ENCODE measurements around the gene COL4A2. TPM values are rescaled to one million over a fixed set of nuclear protein-coding genes. Genes with fewer than 3 reads are reported as not detected.

The COL4A2 gene
- total RNA-seq, 1 donor from 2014 or later = 7.6 TPM

- no peak overlapping the region for H3K4me3 ChIP-seq (ENCODE audit: low read depth, low read length)
- FAIRE-seq = no peak
Observed at GRCh38 chr13:110262082-110262436, 45.0 kb upstream of the COL4A2 start.

GRCh38 chr13:110262508-110263291 lies 44.4 kb upstream of the COL4A2 start:
- Histone ChIP-seq H3K27me3 (ENCODE audit: control insufficient read depth, insufficient read depth, low read length) (no peaks in the 10 kb centered on the region), H3K36me3 (ENCODE audit: control insufficient read depth, insufficient read depth, low read length) (no peaks in the 10 kb centered on the region), H3K4me3 (ENCODE audit: low read depth, low read length) (no peak overlapping the region)
- FAIRE-seq (no peak), DNase-seq (ENCODE audit: low read depth) (no peak)
- TF ChIP-seq, protein P1, sequence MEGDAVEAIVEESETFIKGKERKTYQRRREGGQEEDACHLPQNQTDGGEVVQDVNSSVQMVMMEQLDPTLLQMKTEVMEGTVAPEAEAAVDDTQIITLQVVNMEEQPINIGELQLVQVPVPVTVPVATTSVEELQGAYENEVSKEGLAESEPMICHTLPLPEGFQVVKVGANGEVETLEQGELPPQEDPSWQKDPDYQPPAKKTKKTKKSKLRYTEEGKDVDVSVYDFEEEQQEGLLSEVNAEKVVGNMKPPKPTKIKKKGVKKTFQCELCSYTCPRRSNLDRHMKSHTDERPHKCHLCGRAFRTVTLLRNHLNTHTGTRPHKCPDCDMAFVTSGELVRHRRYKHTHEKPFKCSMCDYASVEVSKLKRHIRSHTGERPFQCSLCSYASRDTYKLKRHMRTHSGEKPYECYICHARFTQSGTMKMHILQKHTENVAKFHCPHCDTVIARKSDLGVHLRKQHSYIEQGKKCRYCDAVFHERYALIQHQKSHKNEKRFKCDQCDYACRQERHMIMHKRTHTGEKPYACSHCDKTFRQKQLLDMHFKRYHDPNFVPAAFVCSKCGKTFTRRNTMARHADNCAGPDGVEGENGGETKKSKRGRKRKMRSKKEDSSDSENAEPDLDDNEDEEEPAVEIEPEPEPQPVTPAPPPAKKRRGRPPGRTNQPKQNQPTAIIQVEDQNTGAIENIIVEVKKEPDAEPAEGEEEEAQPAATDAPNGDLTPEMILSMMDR (IDR thresholded peaks at IDR 0.05; ENCODE audit: insufficient read depth, low read length, severe bottlenecking) = no peak

More at GRCh38 chr13:110262082-110262436, 45.0 kb upstream of the COL4A2 start:
- TF ChIP-seq, protein P1 (IDR thresholded peaks at IDR 0.05; ENCODE audit: insufficient read depth, low read length, severe bottlenecking) = no peak
- Histone ChIP-seq H3K36me3 (ENCODE audit: control insufficient read depth, insufficient read depth, low read length) (no peaks in the 10 kb centered on the region), H3K27me3 (ENCODE audit: control insufficient read depth, insufficient read depth, low read length) (no peaks in the 10 kb centered on the region)
- DNase-seq (ENCODE audit: low read depth) = no peak

DNA sequence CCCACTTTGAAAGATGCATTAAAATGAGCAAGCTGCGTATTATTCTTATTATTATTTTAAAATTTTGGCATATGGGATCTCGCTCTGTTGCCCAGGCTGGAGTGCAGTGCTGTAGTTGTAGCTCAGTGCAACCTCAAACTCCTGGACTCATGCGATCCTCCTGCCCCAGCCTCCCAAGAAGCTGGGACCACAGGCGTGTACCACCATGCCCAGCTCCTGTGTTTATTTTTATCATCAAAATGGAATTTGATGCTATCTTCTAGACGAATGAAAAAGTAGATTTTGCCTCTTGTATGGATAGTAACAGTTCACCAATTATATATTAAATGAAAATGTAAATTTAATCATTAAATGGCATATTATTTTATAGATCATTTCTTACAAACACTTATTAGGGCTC lies 43.7 kb upstream of the COL4A2 start:
- TF ChIP-seq, protein P1 (IDR thresholded peaks at IDR 0.05; ENCODE audit: insufficient read depth, low read length, severe bottlenecking) = no peak
- no peaks in the 10 kb centered on the region for H3K36me3 ChIP-seq (ENCODE audit: control insufficient read depth, insufficient read depth, low read length)
- DNase-seq (ENCODE audit: low read depth) = no peak
- no peak overlapping the region for H3K4me3 ChIP-seq (ENCODE audit: low read depth, low read length)
- FAIRE-seq = no peak
- H3K27me3 ChIP-seq (ENCODE audit: control insufficient read depth, insufficient read depth, low read length) = no peaks in the 10 kb centered on the region

DNA sequence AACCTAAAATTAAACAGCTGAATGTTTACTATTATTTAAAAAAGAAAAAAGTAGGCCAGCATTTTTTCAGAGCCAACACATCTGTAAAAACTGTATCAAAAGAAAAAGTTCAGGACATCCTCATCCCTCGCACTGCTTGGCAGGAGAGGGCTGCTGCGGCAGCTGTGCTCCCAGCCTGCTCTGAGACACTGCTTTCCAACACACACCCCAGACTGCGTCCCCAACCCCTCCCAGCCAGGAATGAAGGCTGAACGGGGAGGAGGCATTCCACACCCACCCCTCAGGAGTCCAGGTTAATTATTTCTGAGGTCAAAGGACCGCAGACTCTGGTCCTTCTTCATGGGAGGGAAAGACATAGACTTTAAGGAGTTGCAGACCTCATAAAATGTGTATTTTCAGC lies 43.2 kb upstream of the COL4A2 start:
- TF ChIP-seq, protein P1 (IDR thresholded peaks at IDR 0.05; ENCODE audit: insufficient read depth, low read length, severe bottlenecking) = no peak
- H3K36me3 ChIP-seq (ENCODE audit: control insufficient read depth, insufficient read depth, low read length) = peaks cover 1% of the 10 kb centered on the region
- H3K27me3 ChIP-seq (ENCODE audit: control insufficient read depth, insufficient read depth, low read length) = no peaks in the 10 kb centered on the region
- no peak overlapping the region for H3K4me3 ChIP-seq (ENCODE audit: low read depth, low read length)
- FAIRE-seq = no peak
- no peak for DNase-seq (ENCODE audit: low read depth)

DNA sequence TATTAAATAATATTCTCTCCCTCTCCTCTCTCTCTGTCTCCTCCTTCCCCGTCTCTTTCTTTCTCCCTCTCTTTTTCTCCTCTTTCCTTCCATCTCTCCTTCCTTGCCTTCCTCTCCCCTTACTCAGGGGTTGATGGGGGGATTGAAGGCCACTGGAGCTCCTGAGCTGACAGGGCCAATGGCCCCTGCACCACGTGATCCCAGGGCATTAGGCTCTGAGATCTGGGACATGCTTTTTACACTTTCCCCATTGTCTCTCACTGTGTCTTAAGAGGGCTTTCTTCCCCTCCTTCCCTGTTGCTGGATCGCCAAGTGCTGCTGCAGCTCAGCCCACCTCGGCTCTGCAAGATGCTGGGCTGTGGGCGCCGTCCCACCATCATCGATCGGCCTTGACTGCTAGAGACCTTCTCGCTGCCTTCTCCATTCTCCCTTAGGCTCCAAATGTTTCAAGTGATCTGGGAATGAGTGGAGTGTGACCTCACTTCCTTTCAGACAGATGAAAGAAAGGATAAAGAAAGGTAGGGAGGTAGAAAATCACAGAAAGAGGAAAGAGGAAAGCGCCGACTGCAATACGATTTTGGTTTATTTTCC lies 42.3 kb upstream of the COL4A2 start:
- peaks cover 1% of the 10 kb centered on the region for H3K36me3 ChIP-seq (ENCODE audit: control insufficient read depth, insufficient read depth, low read length)
- no peaks in the 10 kb centered on the region for H3K27me3 ChIP-seq (ENCODE audit: control insufficient read depth, insufficient read depth, low read length)
- no peak overlapping the region for H3K4me3 ChIP-seq (ENCODE audit: low read depth, low read length)
- FAIRE-seq = peak; percentile 70
- TF ChIP-seq, protein P1 (IDR thresholded peaks at IDR 0.05; ENCODE audit: insufficient read depth, low read length, severe bottlenecking) = no peak
- no peak for DNase-seq (ENCODE audit: low read depth)
